Skeletal muscle tissue (tissue), 4 donors: ENCODE data around the gene NR2E3. TPM values are rescaled to one million over a fixed set of nuclear protein-coding genes. Genes with fewer than 3 reads are reported as not detected.

Experiments used
- H3K27ac ChIP-seq: one replicate; pipeline ENCODE4 v1.7.0; 2013; ENCODE audit warnings: mild to moderate bottlenecking, low read depth, low read length, inconsistent platforms
- H3K27me3 ChIP-seq, 3 donors: one replicate each; pipeline ENCODE4 v1.7.0; 2013; ENCODE audit warnings: low read length in 3 of 3; ENCODE audit not compliant: control insufficient read depth in 3 of 3, insufficient read depth in 3 of 3
- H3K36me3 ChIP-seq, 3 donors: one replicate each; pipeline ENCODE4 v1.7.0; 2013; ENCODE audit warnings: low read length in 3 of 3; ENCODE audit not compliant: control insufficient read depth in 3 of 3, insufficient read depth in 3 of 3
- H3K4me1 ChIP-seq, 3 donors: one replicate each; pipeline ENCODE4 v1.7.0; 2013; ENCODE audit warnings: low read length in 3 of 3, mild to moderate bottlenecking in 3 of 3; ENCODE audit not compliant: control insufficient read depth in 3 of 3, insufficient read depth in 3 of 3
- H3K4me3 ChIP-seq, 3 donors: one replicate each; pipeline ENCODE4 v1.7.0; 2013; ENCODE audit warnings: low read length in 3 of 3
- H3K9ac ChIP-seq, 3 donors: one replicate each; pipeline ENCODE4 v1.7.0; 2013; ENCODE audit warnings: low read length in 3 of 3, mild to moderate bottlenecking in 3 of 3, moderate library complexity in 2 of 3, low read depth in 1 of 3
- H3K9me3 ChIP-seq, 3 donors: one replicate each; pipeline ENCODE4 v1.7.0; 2013; ENCODE audit warnings: low read length in 3 of 3; ENCODE audit not compliant: control insufficient read depth in 3 of 3
- total RNA-seq: library from RNA; depleted of rRNA; stranded (reverse); fragments of >200 nt; gene quantifications from one replicate; pipeline ENCODE4 v1.2.3, GENCODE V29; 2014
- donor health status: Osteomylitis.

NR2E3 gene
- total RNA-seq, 1 donor from 2014 or later: 1.0 TPM

DNA sequence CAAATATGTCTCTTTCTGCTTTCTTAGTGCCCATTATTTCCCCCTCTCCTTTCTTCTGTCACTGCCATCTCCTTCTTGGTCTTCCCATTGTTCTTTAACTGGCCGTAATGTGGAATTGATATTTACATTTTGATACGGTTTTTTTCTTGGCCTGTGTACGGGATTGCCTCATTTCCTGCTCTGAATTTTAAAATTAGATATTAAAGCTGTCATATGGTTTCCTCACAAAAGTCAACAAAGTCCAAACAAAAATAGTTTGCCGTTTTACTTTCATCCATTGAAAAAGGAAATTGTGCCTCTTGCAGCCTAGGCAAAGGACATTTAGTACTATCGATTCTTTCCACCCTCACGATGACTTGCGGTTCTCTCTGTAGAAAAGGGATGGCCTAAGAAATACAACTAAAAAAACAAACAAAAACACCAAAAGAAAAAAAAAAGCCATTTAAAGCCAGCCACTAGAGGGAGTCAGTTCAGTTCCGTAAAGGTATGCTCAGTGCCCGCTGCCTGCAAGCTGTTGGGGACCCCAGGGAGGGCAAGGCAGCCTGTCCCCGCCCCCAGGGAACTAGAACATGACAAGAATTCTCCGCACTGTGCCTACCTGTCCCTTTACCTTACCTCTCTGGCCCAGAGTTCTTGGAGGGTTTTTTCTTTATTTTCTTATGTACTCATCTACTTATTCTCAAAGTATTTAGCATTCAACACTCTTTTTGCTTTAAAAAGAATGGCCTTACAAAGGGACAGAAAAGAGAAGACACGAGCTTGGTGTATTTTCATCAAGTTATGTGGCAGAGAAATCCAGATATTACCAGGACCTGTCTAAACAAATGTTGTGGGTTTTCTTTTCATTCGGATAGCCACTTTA, 30.0 kb upstream of the NR2E3 start:
- H3K4me1 ChIP-seq: no peaks in the 10 kb centered on the region
- H3K9ac ChIP-seq: no peak overlapping the region
- H3K9me3 ChIP-seq: no peaks in the 10 kb centered on the region
- no peak overlapping the region for H3K27ac ChIP-seq
- peak overlapping the region in 1 of 3 donors; percentile 4 for H3K4me3 ChIP-seq
- peaks cover 0 to 4% (median 0%) of the 10 kb centered on the region in 3 donors for H3K27me3 ChIP-seq
- no peaks in the 10 kb centered on the region for H3K36me3 ChIP-seq

DNA sequence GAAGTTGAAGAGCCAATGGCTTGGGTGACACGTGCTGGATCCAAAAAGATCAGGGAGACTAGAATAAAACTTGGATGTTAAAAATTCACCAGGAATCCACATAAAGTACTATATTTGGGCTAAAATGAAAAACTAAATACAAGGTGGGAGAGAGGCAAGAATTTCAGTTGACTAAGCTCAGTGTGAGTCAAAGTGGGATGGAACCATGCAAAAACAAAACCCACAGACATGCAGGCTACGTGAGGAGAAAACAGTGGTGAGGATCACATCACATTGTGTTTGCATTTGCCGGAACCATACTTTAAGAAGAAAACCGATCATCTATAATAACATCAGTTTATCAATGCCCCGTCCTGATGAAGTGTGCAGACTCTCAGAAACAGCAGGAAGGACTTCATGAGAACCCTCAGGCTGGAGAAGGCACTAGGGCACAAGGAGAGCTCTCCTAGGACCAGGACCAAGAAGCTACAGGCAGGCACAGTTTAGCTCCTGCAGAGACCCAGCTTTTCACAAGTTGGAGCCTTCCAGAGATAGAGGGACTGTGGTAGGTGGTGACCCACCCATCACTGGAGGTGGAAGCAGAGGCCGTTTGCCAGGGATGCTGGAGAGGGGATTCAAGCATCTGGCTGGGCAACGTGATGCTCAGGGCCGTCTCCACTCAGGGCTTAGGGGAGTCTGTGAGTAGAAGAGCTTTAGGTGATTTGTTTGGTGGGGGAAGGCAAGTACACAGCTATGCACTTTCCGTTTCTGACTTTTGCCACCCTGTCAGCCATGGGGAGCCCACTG, 29.0 kb upstream of the NR2E3 start:
- no peak overlapping the region for H3K9ac ChIP-seq

DNA sequence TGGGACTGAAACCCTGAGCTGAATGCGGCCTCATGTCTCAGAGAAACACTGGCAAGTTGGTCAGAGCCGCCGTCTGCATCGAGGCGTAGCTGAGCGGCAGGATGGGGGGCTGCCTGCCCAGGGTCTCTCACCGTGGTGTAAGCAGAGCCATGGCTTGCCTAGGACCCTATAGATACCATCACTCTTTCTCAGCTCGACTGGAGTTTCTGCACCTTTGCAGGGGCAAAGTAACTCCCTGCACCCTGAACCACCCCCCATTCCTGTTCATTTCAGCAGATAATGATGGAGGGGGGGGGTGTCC, 28.4 kb upstream of the NR2E3 start:
- Histone ChIP-seq H3K27ac (no peak overlapping the region), H3K27me3 (peaks cover 0 to 4% (median 0%) of the 10 kb centered on the region in 3 donors), H3K9ac (no peak overlapping the region), H3K4me3 (no peak overlapping the region), H3K9me3 (no peaks in the 10 kb centered on the region), H3K36me3 (no peaks in the 10 kb centered on the region), H3K4me1 (no peaks in the 10 kb centered on the region)

More for the DNA sequence above, 29.0 kb upstream of the NR2E3 start:
- Histone ChIP-seq H3K36me3 (no peaks in the 10 kb centered on the region), H3K4me1 (no peaks in the 10 kb centered on the region), H3K27ac (no peak overlapping the region), H3K9me3 (no peaks in the 10 kb centered on the region), H3K4me3 (no peak overlapping the region), H3K27me3 (peaks cover 0 to 4% (median 0%) of the 10 kb centered on the region in 3 donors)

DNA sequence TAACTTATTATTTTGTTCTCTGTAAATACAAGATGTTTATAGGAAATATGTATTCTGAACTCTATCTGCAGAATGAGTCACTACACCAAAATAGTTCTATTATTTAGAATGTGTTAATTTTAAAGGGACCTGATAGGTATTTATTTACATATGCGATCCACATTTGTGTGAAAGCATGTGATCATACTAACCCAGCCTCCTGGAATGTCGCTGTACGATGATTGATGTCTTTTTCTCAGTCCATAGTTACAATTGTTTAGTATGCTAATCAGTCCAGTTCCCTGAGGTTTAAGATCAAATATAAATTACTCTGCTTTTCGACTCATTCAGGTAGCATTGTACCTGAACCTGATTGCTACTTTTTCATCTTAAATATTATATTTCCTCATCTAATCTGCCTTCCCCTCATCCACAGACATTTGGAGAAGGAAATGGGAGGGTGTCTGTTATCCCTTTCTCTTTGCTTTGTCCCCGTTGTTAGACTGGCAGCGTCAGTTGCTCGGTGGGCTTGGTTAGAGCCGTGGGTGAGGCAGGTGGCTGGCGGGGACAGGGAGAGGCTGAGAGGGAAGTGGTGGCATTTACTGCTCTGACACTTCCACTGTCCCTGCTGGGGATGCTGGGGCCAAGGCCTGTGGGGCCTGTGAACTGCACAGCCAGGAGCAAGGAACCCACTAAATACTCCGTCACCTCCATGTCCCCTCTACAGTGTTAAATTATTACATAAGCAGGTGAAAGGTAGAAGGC, 27.8 kb upstream of the NR2E3 start:
- peaks cover 0 to 4% (median 0%) of the 10 kb centered on the region in 3 donors for H3K27me3 ChIP-seq
- no peak overlapping the region for H3K4me3 ChIP-seq
- H3K4me1 ChIP-seq: no peaks in the 10 kb centered on the region
- H3K36me3 ChIP-seq: no peaks in the 10 kb centered on the region
- no peak overlapping the region for H3K27ac ChIP-seq
- H3K9me3 ChIP-seq: no peaks in the 10 kb centered on the region
- no peak overlapping the region for H3K9ac ChIP-seq

DNA sequence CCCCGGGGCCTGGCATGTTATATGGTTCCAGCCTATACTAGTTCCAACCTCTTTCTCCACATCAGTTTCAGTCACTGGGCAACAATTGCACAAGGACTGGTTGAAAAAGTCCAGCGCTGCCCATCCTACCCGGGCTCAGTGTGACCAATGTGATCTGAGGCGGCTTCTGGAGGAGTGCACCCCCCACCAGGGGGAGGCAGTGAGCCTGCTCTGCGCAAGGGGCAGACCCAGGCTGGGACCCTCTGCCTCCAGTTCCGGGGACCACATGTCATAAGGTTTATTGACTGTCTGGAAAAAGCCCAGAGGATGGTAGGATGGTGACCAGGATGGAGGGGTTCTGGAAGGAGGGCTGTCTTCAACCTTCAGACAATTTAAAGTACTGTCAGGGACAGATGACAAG, 25.6 kb upstream of the NR2E3 start:
- peaks cover 0 to 4% (median 0%) of the 10 kb centered on the region in 3 donors for H3K27me3 ChIP-seq
- H3K36me3 ChIP-seq: no peaks in the 10 kb centered on the region
- no peak overlapping the region for H3K4me3 ChIP-seq
- no peaks in the 10 kb centered on the region for H3K9me3 ChIP-seq
- no peak overlapping the region for H3K27ac ChIP-seq
- no peaks in the 10 kb centered on the region for H3K4me1 ChIP-seq
- no peak overlapping the region for H3K9ac ChIP-seq

DNA sequence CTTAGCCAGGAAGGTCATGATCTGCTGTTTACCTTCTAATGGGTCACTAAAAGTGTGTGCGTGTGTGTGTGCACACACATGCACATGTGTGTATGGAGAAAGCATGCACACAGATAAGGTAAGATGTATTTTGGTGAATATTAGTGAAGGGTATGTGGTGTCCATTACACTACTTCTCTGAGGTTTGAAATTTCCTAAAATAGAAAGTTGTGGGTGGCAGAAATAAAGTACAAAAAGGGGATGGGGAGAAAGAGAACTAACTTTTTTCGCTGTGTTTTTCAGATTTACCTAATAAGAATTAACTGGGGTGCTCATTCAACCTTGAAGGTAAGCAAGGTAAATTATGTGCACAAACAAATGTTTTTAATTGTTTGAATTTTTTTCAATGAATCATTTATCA, 24.4 kb upstream of the NR2E3 start:
- Histone ChIP-seq H3K4me1 (no peaks in the 10 kb centered on the region), H3K36me3 (no peaks in the 10 kb centered on the region), H3K27me3 (peaks cover 0 to 4% (median 0%) of the 10 kb centered on the region in 3 donors)

DNA sequence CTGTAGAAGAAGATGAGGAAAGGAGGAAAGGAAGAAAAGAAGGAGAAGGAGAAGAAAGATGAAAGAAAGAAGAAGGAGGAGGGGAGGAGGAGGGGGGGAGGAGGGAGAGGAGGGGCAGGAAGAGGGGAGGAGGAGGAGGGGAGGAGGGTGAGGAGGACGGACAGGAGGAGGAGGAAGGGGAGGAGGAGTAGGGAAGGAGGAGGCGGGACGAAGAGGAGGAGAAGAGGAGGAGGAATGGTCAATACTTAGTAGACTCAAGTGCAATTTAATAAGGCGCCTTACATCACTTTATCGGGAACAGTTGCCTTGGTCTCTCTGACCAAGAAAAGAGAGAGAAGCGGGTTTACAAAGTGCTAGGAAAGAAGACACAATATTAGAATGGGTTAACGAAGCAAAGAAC, 23.7 kb upstream of the NR2E3 start:
- Histone ChIP-seq H3K4me3 (no peak overlapping the region), H3K27me3 (peaks cover 0 to 4% (median 0%) of the 10 kb centered on the region in 3 donors), H3K4me1 (no peaks in the 10 kb centered on the region), H3K27ac (no peak overlapping the region), H3K36me3 (no peaks in the 10 kb centered on the region), H3K9me3 (no peaks in the 10 kb centered on the region), H3K9ac (no peak overlapping the region)

More for the DNA sequence above, 24.4 kb upstream of the NR2E3 start:
- H3K4me3 ChIP-seq: no peak overlapping the region
- H3K9me3 ChIP-seq: no peaks in the 10 kb centered on the region
- H3K9ac ChIP-seq: no peak overlapping the region
- no peak overlapping the region for H3K27ac ChIP-seq

DNA sequence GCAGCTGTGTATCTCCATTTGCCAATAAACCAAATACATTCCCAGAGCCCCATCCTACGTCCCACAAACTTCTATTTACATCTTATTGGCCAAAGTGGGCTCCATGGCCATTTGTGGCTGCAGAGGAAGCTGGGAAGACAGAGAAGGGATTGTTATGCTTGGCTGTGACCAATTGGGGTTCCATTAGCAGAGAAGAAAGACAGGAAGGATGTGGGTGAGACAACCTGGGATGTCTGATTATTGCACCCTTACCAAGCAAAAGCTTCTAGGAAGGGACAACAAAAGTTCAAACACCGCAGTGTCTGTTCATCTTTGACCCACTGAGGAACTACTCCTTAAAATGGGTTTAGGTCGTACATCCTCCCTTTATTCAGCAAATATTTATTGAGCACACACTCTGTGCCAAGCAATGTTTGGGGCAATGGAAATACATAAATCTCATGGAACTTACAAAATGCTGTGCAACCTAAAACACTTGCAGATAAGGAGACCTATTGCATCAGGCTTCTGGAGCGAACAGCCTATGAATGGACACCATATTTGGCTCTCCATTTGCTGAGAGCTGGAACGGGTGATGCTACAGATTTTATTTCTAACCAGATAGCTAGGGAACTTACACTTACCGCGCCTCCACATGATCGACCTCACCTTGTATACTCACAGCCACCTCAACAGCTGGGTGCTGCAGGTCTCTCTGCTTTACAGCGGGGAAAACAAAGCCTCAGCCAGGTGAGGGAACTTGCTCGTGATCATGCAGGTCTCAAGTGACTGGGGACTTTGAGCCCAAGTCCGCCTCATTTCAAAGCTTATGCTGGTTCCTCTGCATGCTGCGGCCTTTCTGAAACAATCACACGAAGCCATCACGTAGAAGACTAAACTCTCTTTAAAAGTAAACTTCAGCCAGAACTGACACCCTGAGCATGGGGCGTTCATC, 21.4 kb upstream of the NR2E3 start:
- Histone ChIP-seq H3K36me3 (no peaks in the 10 kb centered on the region), H3K4me3 (no peak overlapping the region), H3K27ac (no peak overlapping the region), H3K9me3 (no peaks in the 10 kb centered on the region), H3K27me3 (no peaks in the 10 kb centered on the region), H3K4me1 (no peaks in the 10 kb centered on the region), H3K9ac (no peak overlapping the region)

DNA sequence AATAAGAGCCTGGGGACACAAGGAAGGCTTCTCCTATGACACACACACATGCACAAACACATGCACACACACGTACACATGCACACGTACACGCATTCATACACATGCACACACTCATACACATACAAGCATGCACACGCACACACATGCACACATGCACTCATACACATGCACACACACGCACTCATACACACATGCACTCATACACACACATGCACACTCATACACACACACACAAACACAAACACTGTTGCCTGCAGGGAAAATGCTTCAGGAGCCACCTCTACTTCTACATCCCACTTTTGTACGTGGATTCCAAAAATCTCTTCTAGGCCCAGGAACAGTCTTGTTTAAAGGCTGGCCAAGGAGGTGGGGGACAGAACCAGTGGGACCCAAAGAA, 20.7 kb upstream of the NR2E3 start:
- Histone ChIP-seq H3K36me3 (no peaks in the 10 kb centered on the region), H3K4me3 (no peak overlapping the region), H3K9ac (no peak overlapping the region), H3K9me3 (no peaks in the 10 kb centered on the region), H3K4me1 (no peaks in the 10 kb centered on the region), H3K27ac (no peak overlapping the region), H3K27me3 (no peaks in the 10 kb centered on the region)
